Measurements from ENCODE around the gene RBM33.

Gene RBM33

DNA sequence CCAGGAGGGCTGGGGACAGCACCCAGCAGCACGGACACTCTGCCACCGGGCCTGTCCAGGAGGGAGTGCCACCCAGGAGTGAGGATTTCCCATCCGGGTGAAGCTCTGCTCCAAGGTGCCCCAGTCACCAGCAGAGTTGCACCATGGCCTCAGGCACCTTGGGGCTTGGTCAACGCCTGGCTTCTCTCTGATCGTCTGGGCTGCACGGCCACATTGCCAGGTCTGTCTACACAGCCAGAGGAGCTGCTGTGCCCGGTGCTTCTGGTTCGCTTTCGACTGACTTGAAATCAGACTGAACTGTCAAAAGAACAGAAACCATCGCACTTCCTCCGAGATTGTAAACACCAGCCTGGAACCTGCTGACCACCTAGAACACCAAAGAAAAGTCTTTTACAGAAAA is 155.8 kb downstream of the RBM33 start:
- DNase-seq, result no peak

DNA sequence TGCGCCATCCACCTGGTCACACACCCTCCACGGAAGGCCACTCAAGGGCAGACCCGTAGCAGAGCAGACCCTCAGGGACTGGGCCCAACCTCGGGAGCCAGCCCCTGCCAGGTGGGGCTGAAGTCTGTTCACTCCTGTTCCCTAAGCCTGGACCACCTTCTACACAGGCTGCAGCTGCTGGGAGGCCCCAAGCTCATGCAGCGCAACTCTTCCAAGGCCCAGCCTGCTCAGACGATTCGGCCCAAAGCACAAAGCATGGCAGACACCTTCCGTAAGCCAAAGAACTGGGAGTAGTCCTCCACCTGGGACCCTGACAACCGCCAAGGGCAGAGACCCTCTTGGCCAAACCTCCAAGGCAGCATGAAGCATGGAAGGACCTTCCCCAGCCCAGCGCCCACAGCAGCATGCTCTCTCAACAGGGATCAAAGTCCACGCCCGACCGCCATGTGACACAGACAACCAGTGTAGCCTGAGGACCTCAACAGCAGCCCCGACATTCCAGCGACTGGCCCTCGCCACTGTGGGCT is 156.3 kb downstream of the RBM33 start:
- DNase-seq, result no peak

- no peak for DNase-seq
These were observed 157.8 kb downstream of the RBM33 start for GRCh38 chr7:155802291-155802690.

GRCh38 chr7:155802906-155803417 is 158.5 kb downstream of the RBM33 start:
- no peak for DNase-seq

DNA sequence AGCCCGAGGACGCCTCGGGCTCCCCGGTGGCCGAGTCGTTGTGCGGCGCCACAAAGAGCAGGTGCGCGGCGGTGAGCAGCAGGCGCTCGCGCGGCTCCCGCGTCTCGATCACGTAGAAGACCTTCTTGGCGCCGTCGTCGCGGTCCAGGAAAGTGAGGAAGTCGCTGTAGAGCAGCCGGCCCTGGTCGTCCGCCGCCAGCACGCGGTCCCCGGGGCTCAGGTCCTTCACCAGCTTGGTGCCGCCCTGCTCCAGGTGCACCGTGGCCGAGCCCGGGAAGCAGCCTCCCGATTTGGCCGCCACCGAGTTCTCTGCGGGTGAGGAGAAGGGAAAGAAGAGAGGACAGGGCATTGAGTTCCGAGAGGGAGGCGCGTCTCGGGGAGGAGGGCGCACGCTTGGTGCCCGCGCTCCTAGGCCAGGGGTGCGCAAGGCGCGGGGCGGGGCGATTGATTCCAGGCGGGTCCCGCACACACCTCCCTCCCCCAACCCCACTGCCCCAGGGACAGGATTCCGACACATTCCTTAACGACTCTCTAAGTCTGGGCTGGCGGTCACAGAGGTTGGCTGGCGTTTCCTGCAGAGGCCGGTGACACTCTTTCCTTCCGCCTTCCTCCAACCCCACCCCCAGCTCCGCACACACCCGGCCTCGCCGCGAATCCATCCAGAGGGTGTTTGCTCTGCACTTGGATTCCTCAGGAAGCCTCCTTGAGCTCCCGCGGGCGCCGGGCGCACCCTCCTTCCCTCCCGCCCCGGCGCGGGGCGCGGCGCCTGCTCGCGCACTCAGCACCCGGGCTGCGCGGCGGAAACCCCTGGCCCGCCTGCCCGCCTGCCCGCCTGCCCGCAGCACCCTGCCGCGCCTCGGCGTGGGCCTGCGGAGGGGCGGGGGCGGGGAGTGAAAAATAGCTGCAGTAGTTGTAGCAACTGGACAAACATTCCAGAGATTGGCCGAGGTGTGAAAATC is 159.2 kb downstream of the RBM33 start:
- no peak for DNase-seq

- DNase-seq, result no peak
These were observed 160.0 kb downstream of the RBM33 start for GRCh38 chr7:155804431-155804831.

GRCh38 chr7:155804897-155805825 is 160.7 kb downstream of the RBM33 start:
- no peak for DNase-seq

GRCh38 chr7:155805826-155806095 is 161.3 kb downstream of the RBM33 start:
- DNase-seq, result no peak

DNA sequence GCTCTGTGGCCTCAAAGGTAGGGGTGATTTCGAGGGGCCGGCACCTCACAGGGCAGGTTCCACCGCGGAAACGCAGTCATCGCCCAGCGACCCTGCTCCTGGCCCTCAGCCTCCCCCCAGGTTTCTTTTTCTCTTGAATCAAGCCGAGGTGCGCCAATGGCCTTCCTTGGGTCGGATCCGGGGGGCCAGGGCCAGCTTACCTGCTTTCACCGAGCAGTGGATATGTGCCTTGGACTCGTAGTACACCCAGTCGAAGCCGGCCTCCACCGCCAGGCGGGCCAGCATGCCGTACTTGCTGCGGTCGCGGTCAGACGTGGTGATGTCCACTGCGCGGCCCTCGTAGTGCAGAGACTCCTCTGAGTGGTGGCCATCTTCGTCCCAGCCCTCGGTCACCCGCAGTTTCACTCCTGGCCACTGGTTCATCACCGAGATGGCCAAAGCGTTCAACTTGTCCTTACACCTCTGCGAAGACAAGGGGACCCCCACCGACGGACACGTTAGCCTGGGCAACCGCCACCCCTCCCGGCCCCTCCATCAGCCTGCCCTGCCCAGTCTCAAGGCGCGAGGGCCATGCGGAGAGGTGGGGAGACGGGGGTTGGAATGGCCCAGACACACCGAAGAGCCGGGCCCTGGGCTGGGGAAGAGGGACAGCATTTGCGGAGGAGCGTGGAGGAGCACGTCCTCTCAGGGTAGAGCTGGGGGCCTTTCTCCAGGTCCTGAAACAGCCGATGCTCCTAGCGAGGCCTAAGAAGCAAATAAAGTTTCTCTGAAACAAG is 161.8 kb downstream of the RBM33 start:
- DNase-seq, result no peak

DNA sequence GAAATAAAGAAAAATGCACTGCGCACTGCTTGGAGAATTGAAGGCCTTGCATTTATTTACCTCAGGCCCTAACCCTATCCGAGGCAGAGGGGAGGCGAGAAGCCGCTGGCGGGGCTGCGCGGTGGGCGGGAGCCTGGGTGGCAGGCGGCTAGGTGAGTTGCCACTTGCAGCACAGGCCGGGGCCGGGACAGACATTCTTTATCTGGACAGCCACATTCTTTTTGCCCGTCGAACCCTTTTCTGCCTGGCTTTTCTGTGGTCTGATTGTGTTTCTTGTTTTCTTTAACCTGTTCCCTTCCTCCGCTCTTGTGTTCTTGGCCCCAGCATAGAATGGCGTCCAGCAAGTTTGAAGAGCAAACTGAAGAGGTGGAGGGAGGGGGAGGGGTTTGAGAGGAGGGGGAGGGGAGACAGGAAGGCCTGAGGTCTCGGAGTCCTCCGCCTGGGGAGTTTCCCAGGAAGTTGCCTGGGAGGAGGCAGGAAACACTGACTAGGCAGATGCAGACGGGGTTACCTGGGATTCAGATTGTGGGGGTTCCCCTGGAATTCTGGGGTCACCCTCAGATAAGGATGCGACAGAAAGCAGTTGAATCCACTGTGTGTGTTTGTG is 162.7 kb downstream of the RBM33 start:
- DNase-seq, result no peak

- no peak for DNase-seq
These were observed 163.5 kb downstream of the RBM33 start for GRCh38 chr7:155807789-155808548.

DNA sequence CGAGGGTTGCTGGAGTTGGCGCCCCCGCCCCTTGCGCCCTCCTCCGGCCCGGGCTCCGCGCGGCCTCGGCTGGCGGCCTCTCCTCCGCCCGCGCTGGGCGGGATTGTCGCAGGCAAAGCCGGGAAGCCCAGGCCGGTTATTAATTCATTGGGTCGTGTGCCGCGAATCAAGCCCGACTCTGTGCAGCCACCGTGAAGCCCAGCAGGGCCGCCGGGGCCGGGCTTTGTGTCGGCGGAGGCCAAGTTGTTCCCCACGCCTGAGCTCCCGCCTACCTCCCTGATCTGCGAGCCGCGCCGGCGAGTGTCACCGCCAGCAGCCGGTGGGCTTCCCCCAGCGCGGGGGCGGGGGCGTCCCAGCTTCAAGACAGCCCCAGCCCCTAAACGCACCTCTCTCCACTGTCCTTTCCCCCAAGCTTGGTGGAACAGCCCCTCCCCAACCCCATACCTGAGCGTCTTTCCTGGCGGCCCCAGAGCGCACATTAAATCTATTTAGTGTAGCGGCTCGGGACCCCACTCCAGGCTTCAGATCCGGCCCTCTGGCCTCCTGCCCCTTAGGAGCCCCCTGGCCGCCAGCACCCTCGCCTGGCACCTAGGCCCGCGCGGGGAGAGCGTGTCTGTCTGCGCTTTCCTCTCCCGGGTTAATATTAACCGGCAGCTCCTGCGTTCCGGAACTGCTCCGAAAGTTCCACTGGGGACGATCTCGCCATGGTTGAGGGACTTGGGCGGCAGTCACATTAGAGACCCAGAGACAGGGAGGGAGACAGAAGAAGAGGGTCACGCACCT is 164.3 kb downstream of the RBM33 start:
- no peak for DNase-seq

DNA sequence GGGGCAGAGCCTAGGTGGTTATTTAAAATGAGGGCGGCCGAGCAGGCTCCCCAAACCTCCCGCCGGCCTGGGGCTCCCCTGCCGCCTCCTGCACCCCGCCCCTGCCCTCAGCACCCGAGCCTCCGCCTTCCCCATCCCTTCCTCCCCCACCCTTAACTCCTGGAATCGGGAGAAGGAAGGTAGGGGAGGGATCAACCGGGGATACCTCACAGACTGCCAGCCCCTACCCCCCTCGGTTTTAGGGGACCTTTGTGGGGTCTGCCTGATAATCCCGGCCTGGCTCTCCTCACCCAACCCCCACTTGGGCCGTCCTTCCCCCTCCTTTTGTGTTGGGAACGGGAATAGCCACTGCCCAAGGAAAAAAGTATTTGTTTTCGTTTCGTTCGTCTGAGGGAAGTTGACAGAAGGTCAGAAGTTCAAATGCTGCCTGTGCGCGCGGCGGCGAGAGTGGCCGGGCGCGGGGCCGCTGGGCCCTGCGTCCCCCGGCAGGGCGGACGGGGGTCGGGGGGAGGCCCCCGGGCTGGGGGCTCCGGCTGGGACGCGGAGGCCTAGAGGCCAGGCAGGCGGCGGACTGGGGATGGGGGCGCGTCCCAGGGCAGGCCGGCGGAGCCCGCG is 165.0 kb downstream of the RBM33 start:
- no peak for DNase-seq

GRCh38 chr7:155809947-155810769 is 165.7 kb downstream of the RBM33 start:
- DNase-seq, result no peak

- DNase-seq, result no peak
These were observed 166.5 kb downstream of the RBM33 start for GRCh38 chr7:155810770-155811559.

DNA sequence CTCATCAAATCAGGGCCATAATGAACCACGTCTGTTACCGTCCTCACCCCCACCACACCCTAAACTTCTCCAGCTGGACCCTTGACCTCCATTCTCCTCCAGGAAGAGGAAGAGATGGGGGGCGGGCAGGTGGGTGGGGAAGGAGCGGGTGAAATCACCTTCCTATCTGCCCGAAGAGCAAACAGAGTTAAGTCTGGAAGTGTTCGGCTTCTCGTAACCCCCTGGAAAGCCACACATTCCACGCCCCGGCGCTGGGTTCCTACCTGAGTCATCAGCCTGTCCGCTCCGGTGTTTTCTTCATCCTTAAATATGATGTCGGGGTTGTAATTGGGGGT is 167.1 kb downstream of the RBM33 start:
- DNase-seq, result no peak

- DNase-seq, result no peak
These were observed 167.7 kb downstream of the RBM33 start, which contains the start of gene SHH for GRCh38 chr7:155811895-155812761. Gene SHH, minus strand, starts transcription at chr7:155812463. Its CDS starts 341 bp downstream, at chr7:155812122.
